ENCODE data around the gene KRT34. TPM values are rescaled to one million over a fixed set of nuclear protein-coding genes. Genes with fewer than 3 reads are reported as not detected.

The KRT34 gene
- polyA plus RNA-seq, 1 donor from 2014 or later = not detected

DNA sequence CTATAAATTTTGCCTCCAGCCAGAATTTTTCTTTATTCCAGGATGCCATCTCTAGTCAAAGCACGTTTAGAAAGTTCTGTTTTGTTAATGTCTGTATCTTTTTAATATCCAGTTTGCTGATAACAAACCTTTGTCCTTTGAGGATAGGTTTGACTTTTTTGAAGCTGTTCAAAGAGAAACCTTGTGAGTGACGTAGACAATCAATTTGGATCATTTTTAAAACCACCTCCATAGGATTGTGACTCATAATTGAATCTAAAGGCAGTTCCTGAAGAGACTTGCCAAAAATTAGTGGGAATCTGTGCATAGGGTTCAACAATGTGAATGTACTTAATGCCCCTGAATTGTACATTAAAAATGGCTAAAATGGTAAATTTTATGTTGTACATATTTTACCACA lies 9.4 kb upstream of the KRT34 start:
- Histone ChIP-seq H3K27ac (ENCODE audit: low read length) (no peak overlapping the region), H3F3A (ENCODE audit: insufficient read depth, low read length, poor library complexity, severe bottlenecking) (no peaks in the 10 kb centered on the region), H4K20me1 (ENCODE audit: insufficient read depth) (no peaks in the 10 kb centered on the region), H3K79me2 (replicated peaks; ENCODE audit: insufficient read depth, low read length) (no peaks in the 10 kb centered on the region), H3K36me3 (ENCODE audit: insufficient read depth, low read length) (no peaks in the 10 kb centered on the region), H3K27me3 (ENCODE audit: insufficient read depth, low read depth, low read length) (no peaks in the 10 kb centered on the region), H3K4me2 (ENCODE audit: low read length) (no peak overlapping the region), H3K4me3 (ENCODE audit: low read length) (no peak overlapping the region), H3K9ac (ENCODE audit: low read length) (no peak overlapping the region), H3K9me2 (ENCODE audit: insufficient read depth, low read length) (no peaks in the 10 kb centered on the region), H3K9me3 (ENCODE audit: low read length) (no peaks in the 10 kb centered on the region), H2AFZ (ENCODE audit: low read depth, low read length) (no peak overlapping the region)
- TF ChIP-seq POLR2AphosphoS5 (IDR thresholded peaks at IDR 0.05) (no peak), TAF1 (IDR thresholded peaks at IDR 0.05; ENCODE audit: low read depth) (no peak), MXI1 (conservative IDR thresholded peaks at IDR 0.05; ENCODE audit: poor library complexity, severe bottlenecking) (no peak)

DNA sequence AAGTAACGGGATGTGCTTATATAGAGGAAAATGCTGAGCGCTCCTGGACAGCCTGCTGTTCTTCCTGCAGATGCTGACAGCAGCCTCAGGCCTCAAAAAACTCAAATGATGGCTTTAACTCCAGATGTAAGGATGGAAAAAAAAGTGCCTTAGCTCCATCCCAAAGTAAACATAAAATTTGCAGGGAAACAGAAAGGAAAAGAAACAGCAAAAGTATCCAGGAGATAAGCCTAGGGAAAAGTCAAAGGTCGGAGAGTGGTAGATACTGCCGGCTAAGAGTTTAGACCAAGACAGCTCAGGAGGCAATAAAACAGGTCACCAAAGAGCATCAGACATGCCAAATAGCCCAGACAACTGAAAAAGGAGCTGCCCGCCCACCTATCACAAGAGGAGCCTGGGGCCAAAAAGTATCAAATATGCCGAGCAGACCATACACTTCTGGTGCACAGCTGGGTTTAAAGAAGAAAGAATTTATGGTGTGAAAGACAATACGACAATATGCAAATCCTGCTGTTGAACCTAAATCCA lies 8.4 kb upstream of the KRT34 start:
- Histone ChIP-seq H3K9me2 (ENCODE audit: insufficient read depth, low read length) (no peaks in the 10 kb centered on the region), H3K4me2 (ENCODE audit: low read length) (no peak overlapping the region), H3K27ac (ENCODE audit: low read length) (no peak overlapping the region), H2AFZ (ENCODE audit: low read depth, low read length) (no peak overlapping the region), H3K9me3 (ENCODE audit: low read length) (no peaks in the 10 kb centered on the region), H4K20me1 (ENCODE audit: insufficient read depth) (no peaks in the 10 kb centered on the region), H3K9ac (ENCODE audit: low read length) (no peak overlapping the region), H3K36me3 (ENCODE audit: insufficient read depth, low read length) (no peaks in the 10 kb centered on the region), H3K4me3 (ENCODE audit: low read length) (no peak overlapping the region), H3K27me3 (ENCODE audit: insufficient read depth, low read depth, low read length) (no peaks in the 10 kb centered on the region), H3F3A (ENCODE audit: insufficient read depth, low read length, poor library complexity, severe bottlenecking) (no peaks in the 10 kb centered on the region), H3K79me2 (replicated peaks; ENCODE audit: insufficient read depth, low read length) (no peaks in the 10 kb centered on the region)
- TF ChIP-seq, protein P1, sequence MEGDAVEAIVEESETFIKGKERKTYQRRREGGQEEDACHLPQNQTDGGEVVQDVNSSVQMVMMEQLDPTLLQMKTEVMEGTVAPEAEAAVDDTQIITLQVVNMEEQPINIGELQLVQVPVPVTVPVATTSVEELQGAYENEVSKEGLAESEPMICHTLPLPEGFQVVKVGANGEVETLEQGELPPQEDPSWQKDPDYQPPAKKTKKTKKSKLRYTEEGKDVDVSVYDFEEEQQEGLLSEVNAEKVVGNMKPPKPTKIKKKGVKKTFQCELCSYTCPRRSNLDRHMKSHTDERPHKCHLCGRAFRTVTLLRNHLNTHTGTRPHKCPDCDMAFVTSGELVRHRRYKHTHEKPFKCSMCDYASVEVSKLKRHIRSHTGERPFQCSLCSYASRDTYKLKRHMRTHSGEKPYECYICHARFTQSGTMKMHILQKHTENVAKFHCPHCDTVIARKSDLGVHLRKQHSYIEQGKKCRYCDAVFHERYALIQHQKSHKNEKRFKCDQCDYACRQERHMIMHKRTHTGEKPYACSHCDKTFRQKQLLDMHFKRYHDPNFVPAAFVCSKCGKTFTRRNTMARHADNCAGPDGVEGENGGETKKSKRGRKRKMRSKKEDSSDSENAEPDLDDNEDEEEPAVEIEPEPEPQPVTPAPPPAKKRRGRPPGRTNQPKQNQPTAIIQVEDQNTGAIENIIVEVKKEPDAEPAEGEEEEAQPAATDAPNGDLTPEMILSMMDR (IDR thresholded peaks at IDR 0.05; ENCODE audit: poor library complexity, severe bottlenecking) = no peak
- TF ChIP-seq EZH2 (IDR thresholded peaks at IDR 0.05; ENCODE audit: borderline replicate concordance, insufficient read depth, low read length, poor library complexity, severe bottlenecking) (no peak), EP300 (conservative IDR thresholded peaks at IDR 0.05; ENCODE audit: poor library complexity, severe bottlenecking) (no peak), RAD21 (conservative IDR thresholded peaks at IDR 0.05) (no peak), MXI1 (conservative IDR thresholded peaks at IDR 0.05; ENCODE audit: poor library complexity, severe bottlenecking) (no peak), POLR2AphosphoS5 (IDR thresholded peaks at IDR 0.05) (no peak), SMC3 (conservative IDR thresholded peaks at IDR 0.05; ENCODE audit: poor library complexity) (no peak), TAF1 (IDR thresholded peaks at IDR 0.05; ENCODE audit: low read depth) (no peak)
- TF ChIP-seq, protein P2, sequence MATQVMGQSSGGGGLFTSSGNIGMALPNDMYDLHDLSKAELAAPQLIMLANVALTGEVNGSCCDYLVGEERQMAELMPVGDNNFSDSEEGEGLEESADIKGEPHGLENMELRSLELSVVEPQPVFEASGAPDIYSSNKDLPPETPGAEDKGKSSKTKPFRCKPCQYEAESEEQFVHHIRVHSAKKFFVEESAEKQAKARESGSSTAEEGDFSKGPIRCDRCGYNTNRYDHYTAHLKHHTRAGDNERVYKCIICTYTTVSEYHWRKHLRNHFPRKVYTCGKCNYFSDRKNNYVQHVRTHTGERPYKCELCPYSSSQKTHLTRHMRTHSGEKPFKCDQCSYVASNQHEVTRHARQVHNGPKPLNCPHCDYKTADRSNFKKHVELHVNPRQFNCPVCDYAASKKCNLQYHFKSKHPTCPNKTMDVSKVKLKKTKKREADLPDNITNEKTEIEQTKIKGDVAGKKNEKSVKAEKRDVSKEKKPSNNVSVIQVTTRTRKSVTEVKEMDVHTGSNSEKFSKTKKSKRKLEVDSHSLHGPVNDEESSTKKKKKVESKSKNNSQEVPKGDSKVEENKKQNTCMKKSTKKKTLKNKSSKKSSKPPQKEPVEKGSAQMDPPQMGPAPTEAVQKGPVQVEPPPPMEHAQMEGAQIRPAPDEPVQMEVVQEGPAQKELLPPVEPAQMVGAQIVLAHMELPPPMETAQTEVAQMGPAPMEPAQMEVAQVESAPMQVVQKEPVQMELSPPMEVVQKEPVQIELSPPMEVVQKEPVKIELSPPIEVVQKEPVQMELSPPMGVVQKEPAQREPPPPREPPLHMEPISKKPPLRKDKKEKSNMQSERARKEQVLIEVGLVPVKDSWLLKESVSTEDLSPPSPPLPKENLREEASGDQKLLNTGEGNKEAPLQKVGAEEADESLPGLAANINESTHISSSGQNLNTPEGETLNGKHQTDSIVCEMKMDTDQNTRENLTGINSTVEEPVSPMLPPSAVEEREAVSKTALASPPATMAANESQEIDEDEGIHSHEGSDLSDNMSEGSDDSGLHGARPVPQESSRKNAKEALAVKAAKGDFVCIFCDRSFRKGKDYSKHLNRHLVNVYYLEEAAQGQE (IDR thresholded peaks at IDR 0.05; ENCODE audit: borderline replicate concordance) = no peak
